ENCODE results near the gene CYP3A4. TPM values are rescaled to one million over a fixed set of nuclear protein-coding genes. Genes with fewer than 3 reads are reported as not detected.

Gene CYP3A4
- total and polyA plus RNA-seq, 9 of the 15 experiments (the other 6 are each of a cell fraction or from before 2014, with no cell fraction given), result 0.07 to 0.08 TPM; not detected in 7

GRCh38 chr7:99833289-99833877, 49.4 kb upstream of the CYP3A4 start (continued):
- TF ChIP-seq, protein P1, sequence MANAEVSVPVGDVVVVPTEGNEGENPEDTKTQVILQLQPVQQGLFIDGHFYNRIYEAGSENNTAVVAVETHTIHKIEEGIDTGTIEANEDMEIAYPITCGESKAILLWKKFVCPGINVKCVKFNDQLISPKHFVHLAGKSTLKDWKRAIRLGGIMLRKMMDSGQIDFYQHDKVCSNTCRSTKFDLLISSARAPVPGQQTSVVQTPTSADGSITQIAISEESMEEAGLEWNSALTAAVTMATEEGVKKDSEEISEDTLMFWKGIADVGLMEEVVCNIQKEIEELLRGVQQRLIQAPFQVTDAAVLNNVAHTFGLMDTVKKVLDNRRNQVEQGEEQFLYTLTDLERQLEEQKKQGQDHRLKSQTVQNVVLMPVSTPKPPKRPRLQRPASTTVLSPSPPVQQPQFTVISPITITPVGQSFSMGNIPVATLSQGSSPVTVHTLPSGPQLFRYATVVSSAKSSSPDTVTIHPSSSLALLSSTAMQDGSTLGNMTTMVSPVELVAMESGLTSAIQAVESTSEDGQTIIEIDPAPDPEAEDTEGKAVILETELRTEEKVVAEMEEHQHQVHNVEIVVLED (CRISPR knock-in tag; IDR thresholded peaks at IDR 0.05), result no peak
- TF ChIP-seq KLF10 (CRISPR knock-in tag; IDR thresholded peaks at IDR 0.05) (no peak), ZFX (CRISPR knock-in tag; IDR thresholded peaks at IDR 0.05) (no peak), BMI1 (IDR thresholded peaks at IDR 0.05; ENCODE audit: low read length) (no peak), POLR2A (conservative IDR thresholded peaks at IDR 0.05) (no peak), CBFB (CRISPR knock-in tag; IDR thresholded peaks at IDR 0.05) (no peak), ZNF589 (CRISPR knock-in tag; IDR thresholded peaks at IDR 0.05; ENCODE audit: low read depth) (peak; percentile 74), TFAM (CRISPR knock-in tag; conservative IDR thresholded peaks at IDR 0.05) (no peak), ZNF561 (CRISPR knock-in tag; conservative IDR thresholded peaks at IDR 0.05) (no peak), ZNF224 (CRISPR knock-in tag; IDR thresholded peaks at IDR 0.05) (no peak), TAF9B (IDR thresholded peaks at IDR 0.05; ENCODE audit: partially characterized antibody) (peak; percentile 90), STAT5A (IDR thresholded peaks at IDR 0.05; ENCODE audit: borderline replicate concordance, low read length) (peak; percentile 99), MXD1 (CRISPR knock-in tag; IDR thresholded peaks at IDR 0.05; ENCODE audit: borderline replicate concordance, poor library complexity, severe bottlenecking) (no peak), NFRKB (IDR thresholded peaks at IDR 0.05; ENCODE audit: low read depth) (peak; percentile 71), ZNF354B (CRISPR knock-in tag; IDR thresholded peaks at IDR 0.05) (peak; percentile 22; the same call in 1 of the 2 replicates), SRSF7 (optimal IDR thresholded peaks at IDR 0.05; ENCODE audit: low read depth, low read length) (no peak), ZNF511 (CRISPR knock-in tag; IDR thresholded peaks at IDR 0.05) (no peak), WHSC1 (IDR thresholded peaks at IDR 0.05; ENCODE audit: low read length) (no peak), C11orf30 (IDR thresholded peaks at IDR 0.05; ENCODE audit: low read depth) (peak; percentile 24; the same call in 1 of the 2 replicates), PREB (CRISPR knock-in tag; IDR thresholded peaks at IDR 0.05) (no peak)
- TF ChIP-seq, protein P2, sequence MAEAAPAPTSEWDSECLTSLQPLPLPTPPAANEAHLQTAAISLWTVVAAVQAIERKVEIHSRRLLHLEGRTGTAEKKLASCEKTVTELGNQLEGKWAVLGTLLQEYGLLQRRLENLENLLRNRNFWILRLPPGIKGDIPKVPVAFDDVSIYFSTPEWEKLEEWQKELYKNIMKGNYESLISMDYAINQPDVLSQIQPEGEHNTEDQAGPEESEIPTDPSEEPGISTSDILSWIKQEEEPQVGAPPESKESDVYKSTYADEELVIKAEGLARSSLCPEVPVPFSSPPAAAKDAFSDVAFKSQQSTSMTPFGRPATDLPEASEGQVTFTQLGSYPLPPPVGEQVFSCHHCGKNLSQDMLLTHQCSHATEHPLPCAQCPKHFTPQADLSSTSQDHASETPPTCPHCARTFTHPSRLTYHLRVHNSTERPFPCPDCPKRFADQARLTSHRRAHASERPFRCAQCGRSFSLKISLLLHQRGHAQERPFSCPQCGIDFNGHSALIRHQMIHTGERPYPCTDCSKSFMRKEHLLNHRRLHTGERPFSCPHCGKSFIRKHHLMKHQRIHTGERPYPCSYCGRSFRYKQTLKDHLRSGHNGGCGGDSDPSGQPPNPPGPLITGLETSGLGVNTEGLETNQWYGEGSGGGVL (CRISPR knock-in tag; IDR thresholded peaks at IDR 0.05), result no peak
- TF ChIP-seq, protein P3, sequence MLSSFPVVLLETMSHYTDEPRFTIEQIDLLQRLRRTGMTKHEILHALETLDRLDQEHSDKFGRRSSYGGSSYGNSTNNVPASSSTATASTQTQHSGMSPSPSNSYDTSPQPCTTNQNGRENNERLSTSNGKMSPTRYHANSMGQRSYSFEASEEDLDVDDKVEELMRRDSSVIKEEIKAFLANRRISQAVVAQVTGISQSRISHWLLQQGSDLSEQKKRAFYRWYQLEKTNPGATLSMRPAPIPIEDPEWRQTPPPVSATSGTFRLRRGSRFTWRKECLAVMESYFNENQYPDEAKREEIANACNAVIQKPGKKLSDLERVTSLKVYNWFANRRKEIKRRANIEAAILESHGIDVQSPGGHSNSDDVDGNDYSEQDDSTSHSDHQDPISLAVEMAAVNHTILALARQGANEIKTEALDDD (IDR thresholded peaks at IDR 0.05), result peak; percentile 95

Measured in K562 (cell line).